ENCODE results near the gene TRAF4.

DNA sequence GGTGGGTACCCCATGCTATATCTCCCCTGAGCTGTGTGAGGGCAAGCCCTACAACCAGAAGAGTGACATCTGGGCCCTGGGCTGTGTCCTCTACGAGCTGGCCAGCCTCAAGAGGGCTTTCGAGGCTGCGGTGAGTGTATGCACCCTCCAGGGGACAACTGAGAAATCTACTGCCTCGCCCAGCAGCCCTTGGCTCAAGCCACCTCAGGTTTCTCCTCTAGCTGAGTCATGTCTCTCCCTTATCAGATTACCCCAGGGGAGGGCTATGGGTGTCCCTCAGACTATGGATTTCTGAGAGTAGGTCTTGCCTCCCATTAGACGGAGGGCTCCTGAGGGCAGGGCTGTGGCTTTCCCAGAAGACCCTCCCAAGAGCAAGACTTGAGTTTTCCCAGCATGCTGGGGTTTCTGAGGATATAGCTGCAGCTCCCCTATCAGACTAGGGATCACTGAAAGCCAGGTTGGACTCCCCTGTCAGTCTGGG is 8.5 kb upstream of the TRAF4 start:
- TF ChIP-seq, protein P1, sequence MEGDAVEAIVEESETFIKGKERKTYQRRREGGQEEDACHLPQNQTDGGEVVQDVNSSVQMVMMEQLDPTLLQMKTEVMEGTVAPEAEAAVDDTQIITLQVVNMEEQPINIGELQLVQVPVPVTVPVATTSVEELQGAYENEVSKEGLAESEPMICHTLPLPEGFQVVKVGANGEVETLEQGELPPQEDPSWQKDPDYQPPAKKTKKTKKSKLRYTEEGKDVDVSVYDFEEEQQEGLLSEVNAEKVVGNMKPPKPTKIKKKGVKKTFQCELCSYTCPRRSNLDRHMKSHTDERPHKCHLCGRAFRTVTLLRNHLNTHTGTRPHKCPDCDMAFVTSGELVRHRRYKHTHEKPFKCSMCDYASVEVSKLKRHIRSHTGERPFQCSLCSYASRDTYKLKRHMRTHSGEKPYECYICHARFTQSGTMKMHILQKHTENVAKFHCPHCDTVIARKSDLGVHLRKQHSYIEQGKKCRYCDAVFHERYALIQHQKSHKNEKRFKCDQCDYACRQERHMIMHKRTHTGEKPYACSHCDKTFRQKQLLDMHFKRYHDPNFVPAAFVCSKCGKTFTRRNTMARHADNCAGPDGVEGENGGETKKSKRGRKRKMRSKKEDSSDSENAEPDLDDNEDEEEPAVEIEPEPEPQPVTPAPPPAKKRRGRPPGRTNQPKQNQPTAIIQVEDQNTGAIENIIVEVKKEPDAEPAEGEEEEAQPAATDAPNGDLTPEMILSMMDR (IDR thresholded peaks at IDR 0.05), result no peak
- TF ChIP-seq POLR2A (IDR thresholded peaks at IDR 0.05; ENCODE audit: low read depth) (no peak), POLR2AphosphoS5 (IDR thresholded peaks at IDR 0.05) (no peak), EP300 (IDR thresholded peaks at IDR 0.05) (no peak)
